GM12865 (cell line): ENCODE results near the gene CPNE8.

Experiments
- DNase-seq: peaks from one replicate; pipeline ENCODE4 v3.0.0; 2010; ENCODE audit warnings: low read depth
- H3K4me3 ChIP-seq: 2 replicates; pipeline ENCODE4 v1.5.1; 2011; ENCODE audit warnings: mild to moderate bottlenecking, low read depth, low read length, control low read depth
- TF ChIP-seq, protein P1 (sequence below): IDR thresholded peaks from 2 replicates; pipeline ENCODE4 v1.5.1; 2011; ENCODE audit warnings: low read length, control low read depth, low read depth, inconsistent platforms; ENCODE audit not compliant: insufficient read depth; ENCODE audit errors: missing control alignments

The CPNE8 gene

DNA sequence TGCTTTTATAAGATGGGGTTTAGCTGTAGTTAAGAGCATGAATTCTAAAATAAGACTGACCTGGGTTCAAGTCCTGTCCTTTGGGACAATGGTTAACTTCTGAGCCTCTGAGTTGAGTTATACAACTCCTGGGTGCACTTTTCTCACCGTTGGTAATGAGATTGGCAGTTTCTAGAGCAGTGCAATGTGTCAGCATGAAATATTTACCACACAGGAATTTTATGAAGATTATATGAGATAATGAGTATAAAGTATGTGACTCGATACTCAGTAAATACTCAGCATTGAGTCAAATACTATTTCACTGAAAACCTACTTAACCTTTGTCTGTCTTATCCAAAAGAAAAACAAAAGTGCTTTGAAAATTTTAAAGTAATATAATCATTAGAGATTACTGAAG is 214.2 kb downstream of the CPNE8 start:
- TF ChIP-seq, protein P1, sequence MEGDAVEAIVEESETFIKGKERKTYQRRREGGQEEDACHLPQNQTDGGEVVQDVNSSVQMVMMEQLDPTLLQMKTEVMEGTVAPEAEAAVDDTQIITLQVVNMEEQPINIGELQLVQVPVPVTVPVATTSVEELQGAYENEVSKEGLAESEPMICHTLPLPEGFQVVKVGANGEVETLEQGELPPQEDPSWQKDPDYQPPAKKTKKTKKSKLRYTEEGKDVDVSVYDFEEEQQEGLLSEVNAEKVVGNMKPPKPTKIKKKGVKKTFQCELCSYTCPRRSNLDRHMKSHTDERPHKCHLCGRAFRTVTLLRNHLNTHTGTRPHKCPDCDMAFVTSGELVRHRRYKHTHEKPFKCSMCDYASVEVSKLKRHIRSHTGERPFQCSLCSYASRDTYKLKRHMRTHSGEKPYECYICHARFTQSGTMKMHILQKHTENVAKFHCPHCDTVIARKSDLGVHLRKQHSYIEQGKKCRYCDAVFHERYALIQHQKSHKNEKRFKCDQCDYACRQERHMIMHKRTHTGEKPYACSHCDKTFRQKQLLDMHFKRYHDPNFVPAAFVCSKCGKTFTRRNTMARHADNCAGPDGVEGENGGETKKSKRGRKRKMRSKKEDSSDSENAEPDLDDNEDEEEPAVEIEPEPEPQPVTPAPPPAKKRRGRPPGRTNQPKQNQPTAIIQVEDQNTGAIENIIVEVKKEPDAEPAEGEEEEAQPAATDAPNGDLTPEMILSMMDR = no peak
- no peak overlapping the region for H3K4me3 ChIP-seq
- DNase-seq = no peak

DNA sequence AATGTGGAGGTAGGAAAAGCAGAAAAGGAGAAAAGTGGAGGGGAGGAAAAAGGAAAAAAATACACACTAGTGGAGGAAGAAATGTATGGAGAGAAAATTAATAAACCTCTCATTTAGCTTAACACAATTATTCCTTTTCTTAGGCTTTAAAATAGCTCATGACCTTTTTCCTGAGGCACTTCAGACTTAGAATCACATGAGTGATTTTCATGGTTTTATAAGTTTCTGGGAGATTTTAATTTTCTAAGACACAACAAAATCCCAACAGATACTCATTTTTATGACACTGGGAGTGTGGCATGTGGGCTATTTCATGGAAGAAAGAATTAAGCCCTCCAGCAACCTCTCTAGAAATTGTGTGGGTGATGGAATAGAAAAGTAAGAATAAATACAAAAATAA is 214.7 kb downstream of the CPNE8 start:
- H3K4me3 ChIP-seq = no peak overlapping the region
- TF ChIP-seq, protein P1 = no peak
- DNase-seq = no peak

DNA sequence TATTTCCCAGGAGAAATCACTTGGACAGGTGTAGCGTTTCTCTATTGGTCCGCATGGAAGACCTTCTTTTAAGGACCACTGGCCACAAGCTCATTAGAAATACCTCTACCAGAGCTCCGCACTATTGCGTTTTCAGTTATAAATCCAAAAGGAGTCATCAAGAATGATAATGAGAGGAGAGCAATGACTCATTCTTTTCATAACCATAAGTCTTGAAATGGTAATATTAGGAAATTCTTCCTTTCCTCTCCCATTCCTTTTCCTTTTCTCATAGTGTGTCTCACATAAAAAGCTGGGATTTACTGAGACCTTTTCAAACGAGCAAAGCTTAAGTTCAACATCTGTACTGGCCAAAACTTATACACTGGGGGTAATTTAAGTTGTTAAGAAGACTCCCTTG is 215.7 kb downstream of the CPNE8 start:
- DNase-seq = no peak
- TF ChIP-seq, protein P1 = no peak
- H3K4me3 ChIP-seq = no peak overlapping the region

- no peak for DNase-seq
- TF ChIP-seq, protein P1 = no peak
- H3K4me3 ChIP-seq = no peak overlapping the region
These were observed 216.2 kb downstream of the CPNE8 start for GRCh38 chr12:38689195-38689594.

- no peak for DNase-seq
- H3K4me3 ChIP-seq = no peak overlapping the region
- TF ChIP-seq, protein P1 = no peak
These were observed 222.9 kb downstream of the CPNE8 start for GRCh38 chr12:38682521-38682920.

GRCh38 chr12:38669530-38669929 is 235.9 kb downstream of the CPNE8 start:
- TF ChIP-seq, protein P1 = no peak
- no peak overlapping the region for H3K4me3 ChIP-seq
- no peak for DNase-seq

DNA sequence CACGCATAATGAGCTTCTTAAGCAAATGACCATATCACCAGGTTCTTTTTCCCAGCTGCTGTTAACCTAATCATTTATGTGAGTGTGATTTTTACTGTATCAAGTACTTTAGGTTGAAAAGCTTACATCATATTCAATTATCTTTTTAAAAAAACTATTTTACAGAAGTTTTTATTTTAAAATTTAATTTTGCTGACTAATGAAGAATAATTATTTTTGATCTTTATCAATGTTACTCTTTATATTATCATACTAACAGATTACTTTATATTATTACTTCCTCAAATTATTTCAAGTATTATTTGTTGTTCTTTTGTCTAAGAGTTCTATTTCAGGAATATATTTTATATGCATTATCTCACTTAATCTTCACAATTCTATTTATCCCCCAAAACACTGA is 236.3 kb downstream of the CPNE8 start:
- no peak for DNase-seq
- H3K4me3 ChIP-seq = no peak overlapping the region
- TF ChIP-seq, protein P1 = no peak
